CD14-positive monocyte (primary cell): ENCODE data around the gene NUP214. TPM values are rescaled to one million over a fixed set of nuclear protein-coding genes. Genes with fewer than 3 reads are reported as not detected.
A peak's percentile ranks its signal among the peaks of the same experiment; 100 is the strongest.

Experiments used
- DNase-seq, 3 donors: peaks; one replicate each; pipeline ENCODE4 v3.0.0-alpha.2; 2011 to 2022
- H2AFZ ChIP-seq: 2 replicates; pipeline ENCODE4 v1.6.0; 2012; ENCODE audit warnings: mild to moderate bottlenecking, low read depth, low read length, inconsistent platforms; ENCODE audit not compliant: insufficient read depth, poor library complexity, severe bottlenecking
- H3K27ac ChIP-seq, 2 donors: 1 replicate in 1 of 2; 2 replicates in 1 of 2; pipeline ENCODE4 v1.5.1; 2012 to 2013; ENCODE audit warnings: low read length in 2 of 2, control low read depth in 1 of 2, inconsistent platforms in 1 of 2, low read depth in 1 of 2, mild to moderate bottlenecking in 1 of 2
- H3K27me3 ChIP-seq, 2 donors: one replicate each; pipeline versions ENCODE4 v1.6.0 to v1.6.1; 2011 to 2013; ENCODE audit warnings: low read length in 2 of 2; ENCODE audit not compliant: control insufficient read depth in 2 of 2, insufficient read depth in 2 of 2
- H3K36me3 ChIP-seq, 2 donors: replicated peaks in 1 of 2; 1 replicate in 1 of 2; 2 replicates in 1 of 2; pipeline versions ENCODE4 v1.5.1 to v1.6.1; 2012 to 2013; ENCODE audit warnings: low read length in 2 of 2, control low read depth in 1 of 2, inconsistent platforms in 1 of 2, mild to moderate bottlenecking in 1 of 2; ENCODE audit not compliant: insufficient read depth in 2 of 2, control insufficient read depth in 1 of 2
- H3K4me1 ChIP-seq, 2 donors: 1 replicate in 1 of 2; 2 replicates in 1 of 2; pipeline versions ENCODE4 v1.5.1 to v1.6.1; 2012 to 2013; ENCODE audit warnings: low read length in 2 of 2, control low read depth in 1 of 2, inconsistent platforms in 1 of 2, mild to moderate bottlenecking in 1 of 2, moderate library complexity in 1 of 2; ENCODE audit not compliant: insufficient read depth in 2 of 2, control insufficient read depth in 1 of 2
- H3K4me2 ChIP-seq: replicated peaks from 2 replicates; pipeline ENCODE3; 2012; ENCODE audit warnings: low read length, moderate library complexity, mild to moderate bottlenecking; ENCODE audit not compliant: poor library complexity, severe bottlenecking; ENCODE audit errors: extremely low read depth
- H3K4me3 ChIP-seq, 3 experiments: fragments of 200-600 bp in 1 of 3; sonication (generic) in 1 of 3; replicated peaks in 1 of 3; 1 replicate in 2 of 3; 2 replicates in 1 of 3; pipeline ENCODE4 v1.5.1; 2011 to 2013; ENCODE audit warnings: low read length in 3 of 3, mild to moderate bottlenecking in 3 of 3, control low read depth in 2 of 3, low read depth in 2 of 3, inconsistent platforms in 1 of 3, moderate library complexity in 1 of 3
- H3K79me2 ChIP-seq: 2 replicates; pipeline ENCODE4 v1.6.0; 2012; ENCODE audit warnings: mild to moderate bottlenecking, control low read depth, inconsistent platforms, low read length, moderate library complexity; ENCODE audit not compliant: insufficient read depth
- H3K9ac ChIP-seq: 2 replicates; pipeline ENCODE4 v1.6.0; 2017; ENCODE audit warnings: low read length, mild to moderate bottlenecking; ENCODE audit not compliant: insufficient read depth, poor library complexity, severe bottlenecking
- H3K9me3 ChIP-seq, 2 donors: replicated peaks in 1 of 2; 1 replicate in 1 of 2; 2 replicates in 1 of 2; pipeline versions ENCODE4 v1.5.1 to v1.6.1; 2012 to 2013; ENCODE audit warnings: low read length in 2 of 2, control low read depth in 1 of 2; ENCODE audit not compliant: control insufficient read depth in 1 of 2, insufficient read depth in 1 of 2
- H4K20me1 ChIP-seq: 2 replicates; pipeline ENCODE4 v1.6.0; 2012; ENCODE audit warnings: mild to moderate bottlenecking, low read length, control low read depth, moderate library complexity; ENCODE audit not compliant: insufficient read depth
- H3K27ac Mint-ChIP-seq, 7 donors: one replicate each; pipeline ENCODE4 v1.8.0; 2020; ENCODE audit warnings: mild to moderate bottlenecking in 7 of 7, mixed read lengths in 7 of 7, moderate library complexity in 6 of 7, inconsistent platforms in 2 of 7
- H3K27me3 Mint-ChIP-seq, 3 donors: one replicate each; pipeline ENCODE4 v1.8.0; 2021 to 2022; ENCODE audit warnings: low read depth in 3 of 3, mild to moderate bottlenecking in 3 of 3, mixed read lengths in 3 of 3, moderate library complexity in 3 of 3, inconsistent platforms in 1 of 3
- H3K36me3 Mint-ChIP-seq, 2 donors: one replicate each; pipeline ENCODE4 v1.8.0; 2020; ENCODE audit warnings: mixed read lengths in 2 of 2, inconsistent platforms in 1 of 2, mild to moderate bottlenecking in 1 of 2
- H3K4me1 Mint-ChIP-seq: one replicate; pipeline ENCODE4 v1.8.0; 2020; ENCODE audit warnings: mild to moderate bottlenecking, mixed read lengths
- H3K4me3 Mint-ChIP-seq, 2 donors: one replicate each; pipeline ENCODE4 v1.8.0; 2020; ENCODE audit warnings: mild to moderate bottlenecking in 2 of 2, mixed read lengths in 2 of 2, moderate library complexity in 1 of 2
- H3K9me3 Mint-ChIP-seq, 7 donors: one replicate each; pipeline ENCODE4 v1.8.0; 2020 to 2022; ENCODE audit warnings: mixed read lengths in 7 of 7, mild to moderate bottlenecking in 6 of 7, moderate library complexity in 6 of 7, inconsistent platforms in 2 of 7
- CTCF ChIP-seq: fragments of 200-600 bp; IDR thresholded peaks from one replicate; pipeline ENCODE4 v1.8.0; 2022; ENCODE audit warnings: antibody characterized with exemption, mild to moderate bottlenecking
- WGBS: methylation state at CpG from one replicate; pipeline ENCODE4 v1.1.5; 2013; ENCODE audit warnings: missing lambda C conversion rate; ENCODE audit not compliant: insufficient coverage; 5-methylcytosine and 5-hydroxymethylcytosine counted together
- intact Hi-C, 2 donors: fragments of 100-400 bp; cut with micrococcal nuclease; formaldehyde crosslinking; loops; one replicate each; pipeline versions ENCODE4 v1.15.0 to v1.15.1; 2023
- polyA plus RNA-seq, 3 donors: library from polyadenylated mRNA; depleted of rRNA in 1 of 3; unstranded in 2 of 3; stranded (reverse) in 1 of 3; fragments of 300-500 nt in 2 of 3; fragments of >200 nt in 1 of 3; fragmentation: Illumina TruSeq in 2 of 3; gene quantifications; 1 replicate in 2 of 3; 2 replicates in 1 of 3; pipeline ENCODE4 v1.2.3, GENCODE V29; 2012 to 2021

Gene NUP214
- polyA plus RNA-seq, 3 donors = 94.9 to 329 (median 214) TPM

GRCh38 chr9:131179561-131180219 lies 54.3 kb downstream of the NUP214 start:
- Histone ChIP-seq H4K20me1 (no peaks in the 10 kb centered on the region), H3K27ac (no peak overlapping the region), H3K27me3 (no peaks in the 10 kb centered on the region), H3K4me3 (no peak overlapping the region), H3K4me2 (no peak overlapping the region), H2AFZ (no peak overlapping the region), H3K79me2 (peaks cover 4% of the 10 kb centered on the region), H3K36me3 (peaks cover 62 to 97% of the 10 kb centered on the region in 2 donors), H3K9me3 (no peaks in the 10 kb centered on the region), H3K4me1 (peaks cover 0 to 6% of the 10 kb centered on the region in 2 donors), H3K9ac (no peak overlapping the region)
- Mint-ChIP-seq H3K27ac (peak overlapping the region in 2 of 7 donors; percentile 18 to 68), H3K27me3 (peaks cover 0 to 2% (median 0%) of the 10 kb centered on the region in 3 donors), H3K36me3 (peaks cover 73 to 82% of the 10 kb centered on the region in 2 donors), H3K4me1 (peaks cover 15% of the 10 kb centered on the region), H3K9me3 (no peaks in the 10 kb centered on the region), H3K4me3 (no peak overlapping the region)
- no peak for DNase-seq
- no CpG with 5 or more reads among the region's 4 CpGs for WGBS
- intact Hi-C loops = no loop called here
- TF ChIP-seq CTCF = no peak

- Mint-ChIP-seq H3K27me3 (no peaks in the 10 kb centered on the region), H3K27ac (no peak overlapping the region), H3K9me3 (no peaks in the 10 kb centered on the region), H3K4me3 (no peak overlapping the region), H3K4me1 (peaks cover 15% of the 10 kb centered on the region), H3K36me3 (peaks cover 71 to 82% of the 10 kb centered on the region in 2 donors)
- peaks cover 4% of the 10 kb centered on the region for H3K79me2 ChIP-seq
- DNase-seq = no peak
- no peaks in the 10 kb centered on the region for H3K27me3 ChIP-seq
- H3K4me1 ChIP-seq = peaks cover 0 to 6% of the 10 kb centered on the region in 2 donors
- TF ChIP-seq CTCF = no peak
- peaks cover 59 to 97% of the 10 kb centered on the region in 2 donors for H3K36me3 ChIP-seq
- H3K9ac ChIP-seq = no peak overlapping the region
- H3K9me3 ChIP-seq = no peaks in the 10 kb centered on the region
- no peak overlapping the region for H3K4me3 ChIP-seq
- H3K4me2 ChIP-seq = no peak overlapping the region
- H2AFZ ChIP-seq = no peak overlapping the region
- intact Hi-C loops = no loop called here
- H4K20me1 ChIP-seq = no peaks in the 10 kb centered on the region
- no peak overlapping the region for H3K27ac ChIP-seq
- no CpG with 5 or more reads among the region's 6 CpGs for WGBS
Observed at GRCh38 chr9:131180454-131180853, 55.1 kb downstream of the NUP214 start.
